WTC11 (cell line): ENCODE measurements around the gene ZBTB16.

Experiments
- CTCF ChIP-seq: fragments of 200-600 bp; IDR thresholded peaks from 2 replicates; pipeline ENCODE4 v1.8.0; 2022; ENCODE audit warnings: antibody characterized with exemption
- IRF1 ChIP-seq: sonication (generic); formaldehyde crosslinking; IDR thresholded peaks from 2 replicates; pipeline ENCODE4 v1.8.0; 2023; ENCODE audit warnings: missing genetic modification reagents
- MLX ChIP-seq: sonication (generic); formaldehyde crosslinking; IDR thresholded peaks from 2 replicates; pipeline ENCODE4 v1.8.1; 2023; ENCODE audit warnings: mild to moderate bottlenecking, missing genetic modification reagents, moderate library complexity
- NR3C1 ChIP-seq: sonication (generic); formaldehyde crosslinking; conservative IDR thresholded peaks from 2 replicates; pipeline ENCODE4 v1.8.1; 2023; ENCODE audit warnings: low read depth, mild to moderate bottlenecking, missing genetic modification reagents

- TF ChIP-seq MLX (CRISPR knock-in tag) (no peak), IRF1 (CRISPR knock-in tag) (no peak), CTCF (no peak), NR3C1 (CRISPR knock-in tag) (no peak)
Measured at GRCh38 chr11:114128399-114128798, 68.9 kb downstream of the ZBTB16 start.
